Measurements from ENCODE around the gene PCSK1N. TPM values are rescaled to one million over a fixed set of nuclear protein-coding genes. Genes with fewer than 3 reads are reported as not detected.

Gene PCSK1N
- total and polyA plus RNA-seq, 9 of the 15 experiments (the other 6 are each of a cell fraction or from before 2014, with no cell fraction given) = 0.07 to 0.55 (median 0.54) TPM; not detected in 6

- TF ChIP-seq ZNF280B (CRISPR knock-in tag; IDR thresholded peaks at IDR 0.05) (no peak), HNRNPUL1 (IDR thresholded peaks at IDR 0.05; ENCODE audit: low read length) (no peak), LARP7 (IDR thresholded peaks at IDR 0.05) (no peak), GABPA (tag; conservative IDR thresholded peaks at IDR 0.05; ENCODE audit: low read depth) (no peak), GABPB1 (CRISPR knock-in tag; IDR thresholded peaks at IDR 0.05) (no peak), HDAC3 (IDR thresholded peaks at IDR 0.05; ENCODE audit: borderline replicate concordance, partially characterized antibody) (no peak), ZBTB33 (CRISPR knock-in tag; IDR thresholded peaks at IDR 0.05) (no peak), PREB (CRISPR knock-in tag; IDR thresholded peaks at IDR 0.05) (no peak), ERF (CRISPR knock-in tag; IDR thresholded peaks at IDR 0.05) (no peak), TAF15 (IDR thresholded peaks at IDR 0.05; ENCODE audit: low read depth, low read length) (no peak), FOXO4 (CRISPR knock-in tag; IDR thresholded peaks at IDR 0.05) (no peak), CTCF (IDR thresholded peaks at IDR 0.05 in 2 of 3, conservative IDR thresholded peaks at IDR 0.05 in 1 of 3; ENCODE audit: insufficient read depth in 2 of 3, low read depth in 1 of 3, low read length in 3 of 3) (peak; percentile 28 to 47 (median 44); a peak in 5 of 6 replicates), MAX (CRISPR knock-in tag; IDR thresholded peaks at IDR 0.05) (no peak), PRDM10 (IDR thresholded peaks at IDR 0.05; ENCODE audit: partially characterized antibody) (peak; percentile 38), NELFE (IDR thresholded peaks at IDR 0.05; ENCODE audit: insufficient read depth, insufficient read length) (no peak), MCM3 (IDR thresholded peaks at IDR 0.05) (no peak), ARID2 (IDR thresholded peaks at IDR 0.05) (peak; percentile 51; the same call in 1 of the 2 replicates)
Observed at GRCh38 chrX:48854898-48855297, 19.5 kb upstream of the PCSK1N start (continued).

Measured in K562 (cell line).